Renal cortex interstitium (tissue), 11 donors: ENCODE data around the gene PTS. TPM values are rescaled to one million over a fixed set of nuclear protein-coding genes. Genes with fewer than 3 reads are reported as not detected.

Experiments used
- DNase-seq, 11 donors: peaks; one replicate each; pipeline ENCODE4 v3.0.0-alpha.2; 2013; ENCODE audit warnings: low read depth in 9 of 11, low spot score in 4 of 11; ENCODE audit errors: extremely low read depth in 1 of 11
- polyA plus RNA-seq, 3 donors: library from polyadenylated mRNA; unstranded; fragments of 120-200 nt; gene quantifications; one replicate each; pipeline ENCODE4 v1.2.1, GENCODE V29; 2013; ENCODE audit not compliant: insufficient read length in 3 of 3

Gene PTS
- polyA plus RNA-seq, 3 donors, result 46.6 to 63.6 (median 53.1) TPM

- no peak for DNase-seq
These were observed 51.7 kb downstream of the PTS start for GRCh38 chr11:112277941-112278340.

- no peak for DNase-seq
These were observed 52.6 kb downstream of the PTS start for GRCh38 chr11:112278803-112279202.

GRCh38 chr11:112279901-112280267 lies 53.7 kb downstream of the PTS start:
- peak in 7 of 11 donors; percentile 34 to 54 (median 46) for DNase-seq

GRCh38 chr11:112280268-112281126 lies 54.3 kb downstream of the PTS start:
- peak; percentile 65 to 79 (median 72) for DNase-seq

DNA sequence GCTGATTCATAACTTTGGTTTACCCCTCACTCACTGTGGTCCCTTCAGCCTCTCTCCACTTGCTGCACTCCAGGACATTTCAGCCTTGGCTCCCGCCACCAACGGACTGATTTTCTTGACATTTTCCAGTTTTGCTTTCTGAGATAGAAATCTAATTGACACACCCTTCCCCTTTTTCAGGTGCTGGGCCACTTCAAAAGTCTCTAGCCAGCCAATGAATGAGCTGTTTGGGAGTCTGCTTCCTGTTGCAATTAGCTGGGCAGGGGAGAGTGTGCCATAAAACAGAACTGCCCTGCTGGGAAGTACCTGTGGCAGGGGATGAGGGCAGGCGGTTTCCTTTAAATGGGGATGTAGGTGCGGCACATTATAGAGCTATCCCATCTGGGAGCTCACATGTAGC lies 55.5 kb downstream of the PTS start:
- no peak for DNase-seq

Other genes starting within 250 kb of the PTS start
- 10 to 100 TPM; 47.1 to 51.2 (median 47.7) TPM for gene DLAT, start 201.0 kb upstream of the PTS start, polyA plus RNA-seq
- gene PIH1D2, start 152.4 kb upstream of the PTS start, polyA plus RNA-seq, result 10 to 100 TPM in 2 of 3 donors, 1 to 10 TPM in 1; 7.4 to 11.7 (median 11.2) TPM
- 10 to 100 TPM; 49.9 to 60.1 (median 50.2) TPM for gene NKAPD1, start 152.1 kb upstream of the PTS start, polyA plus RNA-seq
- gene TIMM8B, start 139.7 kb upstream of the PTS start, polyA plus RNA-seq, result 10 to 100 TPM; 61.5 to 78.8 (median 75.1) TPM
- gene SDHD, start 139.6 kb upstream of the PTS start, polyA plus RNA-seq, result 100 to 1,000 TPM; 181 to 185 (median 182) TPM
- gene IL18, start 62.3 kb upstream of the PTS start, polyA plus RNA-seq, result 10 to 100 TPM in 1 of 3 donors, 1 to 10 TPM in 2; 5.3 to 12.5 (median 8.3) TPM
- gene TEX12, start 59.1 kb upstream of the PTS start, polyA plus RNA-seq, result under 1 TPM in 2 of 3 donors, not detected in 1; 0.21 to 0.28 TPM
- 1 to 10 TPM; 3.1 to 6.3 (median 3.5) TPM for gene BCO2, start 50.9 kb upstream of the PTS start, polyA plus RNA-seq
- under 1 TPM in 1 of 3 donors, not detected in 2; 0.20 TPM for gene PLET1, start 34.4 kb downstream of the PTS start, polyA plus RNA-seq